GM12878 (cell line): ENCODE measurements around the gene COG4. TPM values are rescaled to one million over a fixed set of nuclear protein-coding genes. Genes with fewer than 3 reads are reported as not detected.
A peak's percentile ranks its signal among the peaks of the same experiment; 100 is the strongest.

Experiments used
- BACH1 ChIP-seq: fragments of 450-650 bp; IDR thresholded peaks from 2 replicates; pipeline ENCODE4 v1.6.1; 2017; ENCODE audit warnings: mild to moderate bottlenecking, borderline replicate concordance
- EGR1 ChIP-seq, 2 experiments: IDR thresholded peaks; 1 replicate in 1 of 2; 2 replicates in 1 of 2; pipeline ENCODE4 v1.6.1; 2011 to 2012; ENCODE audit warnings: low read depth in 2 of 2, low read length in 2 of 2, borderline replicate concordance in 1 of 2, mild to moderate bottlenecking in 1 of 2, moderate library complexity in 1 of 2
- JUNB ChIP-seq: IDR thresholded peaks from 2 replicates; pipeline ENCODE4 v1.6.1; 2016; ENCODE audit warnings: antibody characterized with exemption, mild to moderate bottlenecking
- JUND ChIP-seq: IDR thresholded peaks from 2 replicates; pipeline ENCODE4 v1.6.1; 2012; ENCODE audit warnings: low read depth, mild to moderate bottlenecking, low read length, improper control_type of control experiment, moderate library complexity
- MTA2 ChIP-seq: fragments of 450-650 bp; IDR thresholded peaks from 2 replicates; pipeline ENCODE4 v1.6.1; 2016; ENCODE audit warnings: low read depth, mild to moderate bottlenecking, moderate library complexity
- MXI1 ChIP-seq: fragments of 150-350 bp; IDR thresholded peaks from 2 replicates; pipeline ENCODE4 v1.6.1; 2011; ENCODE audit warnings: low read depth, mild to moderate bottlenecking, inconsistent platforms, low read length, improper control_type of control experiment
- PKNOX1 ChIP-seq: fragments of 450-650 bp; IDR thresholded peaks from 2 replicates; pipeline ENCODE4 v1.6.1; 2016; ENCODE audit warnings: mild to moderate bottlenecking
- SIN3A ChIP-seq: IDR thresholded peaks from 2 replicates; pipeline ENCODE4 v1.6.1; 2012; ENCODE audit warnings: low read depth, low read length, improper control_type of control experiment
- TCF12 ChIP-seq: IDR thresholded peaks from 2 replicates; pipeline ENCODE4 v1.6.1; 2011; ENCODE audit warnings: low read depth, mild to moderate bottlenecking, low read length
- TCF7 ChIP-seq: IDR thresholded peaks from 2 replicates; pipeline ENCODE4 v1.6.1; 2014; ENCODE audit warnings: antibody characterized with exemption, borderline replicate concordance
- WRNIP1 ChIP-seq: IDR thresholded peaks from 2 replicates; pipeline ENCODE4 v1.6.1; 2011; ENCODE audit warnings: low read depth, low read length, improper control_type of control experiment, borderline replicate concordance
- ZNF274 ChIP-seq: IDR thresholded peaks from one replicate; pipeline ENCODE4 v1.8.0; 2011; ENCODE audit not compliant: insufficient read length, insufficient read depth
- polyA plus RNA-seq, 11 experiments: library from polyadenylated mRNA; depleted of rRNA in 4 of 11; unstranded in 6 of 11; stranded (reverse) in 5 of 11; fragments of >200 nt; fragmentation: Nextera tagmentation in 4 of 11; fragmentation: Illumina TruSeq in 1 of 11; extraction: Ambion mirVana in 4 of 11; extraction: Trizol in 1 of 11; gene quantifications; 1 replicate in 1 of 11; 2 replicates in 10 of 11; pipeline versions ENCODE4 v1.2.1 to v1.2.3, GENCODE V29; 2011 to 2016; ENCODE audit warnings: inconsistent platforms in 2 of 11, missing spikeins in 2 of 11, low read depth in 1 of 11
- total RNA-seq, 4 experiments: library from RNA; depleted of rRNA in 3 of 4; stranded (reverse); fragments of >200 nt in 3 of 4; fragmentation: Illumina TruSeq in 1 of 4; extraction: Trizol in 1 of 4; gene quantifications; 2 replicates each; pipeline versions ENCODE4 v1.2.1 to v1.2.3, GENCODE V29; 2013 to 2021
- TF ChIP-seq, protein P1 (sequence below): fragments of 450-650 bp; IDR thresholded peaks from 2 replicates; pipeline ENCODE4 v1.6.1; 2014; ENCODE audit warnings: mild to moderate bottlenecking
- TF ChIP-seq, protein P2 (sequence below): fragments of 450-650 bp; IDR thresholded peaks from 2 replicates; pipeline ENCODE4 v1.6.1; 2018; ENCODE audit warnings: mild to moderate bottlenecking, low read depth, moderate library complexity; ENCODE audit not compliant: partially characterized antibody
- TF ChIP-seq, protein P3 (sequence below): IDR thresholded peaks from 2 replicates; pipeline ENCODE4 v1.6.1; 2012; ENCODE audit warnings: mild to moderate bottlenecking, low read depth, low read length
- TF ChIP-seq, protein P4 (sequence below): fragments of 450-650 bp; IDR thresholded peaks from 2 replicates; pipeline ENCODE4 v1.6.1; 2017; ENCODE audit warnings: mild to moderate bottlenecking, low read depth, inconsistent platforms; ENCODE audit not compliant: poor library complexity, severe bottlenecking

COG4 gene
- total and polyA plus RNA-seq, 10 of the 15 experiments (the other 5 are each of a cell fraction or from before 2014, with no cell fraction given): 7.0 to 57.7 (median 33.0) TPM

GRCh38 chr16:70438969-70439862, 84.1 kb downstream of the COG4 start, which contains the start of gene ST3GAL2 (continued):
- TF ChIP-seq JUND (no peak), MXI1 (0 out of 2 replicates have a peak, but pooled peaks have one; percentile 36), TCF7 (no peak), SIN3A (no peak; the same call in 1 of the 2 replicates), EGR1 (IDR thresholded peaks at IDR 0.05; ENCODE audit: borderline replicate concordance in 1 of 2, low read depth in 2 of 2, low read length in 2 of 2) (peak in 1 of 2 experiments; percentile 53; a peak in 1 of 3 replicates), PKNOX1 (no peak), ZNF274 (no peak), JUNB (no peak), BACH1 (peak; percentile 21; the same call in 1 of the 2 replicates), MTA2 (0 out of 2 replicates have a peak, but pooled peaks have one; percentile 16), WRNIP1 (no peak), TCF12 (0 out of 2 replicates have a peak, but pooled peaks have one; percentile 9)
- TF ChIP-seq, protein P1, sequence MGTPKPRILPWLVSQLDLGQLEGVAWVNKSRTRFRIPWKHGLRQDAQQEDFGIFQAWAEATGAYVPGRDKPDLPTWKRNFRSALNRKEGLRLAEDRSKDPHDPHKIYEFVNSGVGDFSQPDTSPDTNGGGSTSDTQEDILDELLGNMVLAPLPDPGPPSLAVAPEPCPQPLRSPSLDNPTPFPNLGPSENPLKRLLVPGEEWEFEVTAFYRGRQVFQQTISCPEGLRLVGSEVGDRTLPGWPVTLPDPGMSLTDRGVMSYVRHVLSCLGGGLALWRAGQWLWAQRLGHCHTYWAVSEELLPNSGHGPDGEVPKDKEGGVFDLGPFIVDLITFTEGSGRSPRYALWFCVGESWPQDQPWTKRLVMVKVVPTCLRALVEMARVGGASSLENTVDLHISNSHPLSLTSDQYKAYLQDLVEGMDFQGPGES: 0 out of 2 replicates have a peak, but pooled peaks have one; percentile 30
- TF ChIP-seq, protein P2, sequence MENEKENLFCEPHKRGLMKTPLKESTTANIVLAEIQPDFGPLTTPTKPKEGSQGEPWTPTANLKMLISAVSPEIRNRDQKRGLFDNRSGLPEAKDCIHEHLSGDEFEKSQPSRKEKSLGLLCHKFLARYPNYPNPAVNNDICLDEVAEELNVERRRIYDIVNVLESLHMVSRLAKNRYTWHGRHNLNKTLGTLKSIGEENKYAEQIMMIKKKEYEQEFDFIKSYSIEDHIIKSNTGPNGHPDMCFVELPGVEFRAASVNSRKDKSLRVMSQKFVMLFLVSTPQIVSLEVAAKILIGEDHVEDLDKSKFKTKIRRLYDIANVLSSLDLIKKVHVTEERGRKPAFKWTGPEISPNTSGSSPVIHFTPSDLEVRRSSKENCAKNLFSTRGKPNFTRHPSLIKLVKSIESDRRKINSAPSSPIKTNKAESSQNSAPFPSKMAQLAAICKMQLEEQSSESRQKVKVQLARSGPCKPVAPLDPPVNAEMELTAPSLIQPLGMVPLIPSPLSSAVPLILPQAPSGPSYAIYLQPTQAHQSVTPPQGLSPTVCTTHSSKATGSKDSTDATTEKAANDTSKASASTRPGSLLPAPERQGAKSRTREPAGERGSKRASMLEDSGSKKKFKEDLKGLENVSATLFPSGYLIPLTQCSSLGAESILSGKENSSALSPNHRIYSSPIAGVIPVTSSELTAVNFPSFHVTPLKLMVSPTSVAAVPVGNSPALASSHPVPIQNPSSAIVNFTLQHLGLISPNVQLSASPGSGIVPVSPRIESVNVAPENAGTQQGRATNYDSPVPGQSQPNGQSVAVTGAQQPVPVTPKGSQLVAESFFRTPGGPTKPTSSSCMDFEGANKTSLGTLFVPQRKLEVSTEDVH: no peak
- TF ChIP-seq, protein P3, sequence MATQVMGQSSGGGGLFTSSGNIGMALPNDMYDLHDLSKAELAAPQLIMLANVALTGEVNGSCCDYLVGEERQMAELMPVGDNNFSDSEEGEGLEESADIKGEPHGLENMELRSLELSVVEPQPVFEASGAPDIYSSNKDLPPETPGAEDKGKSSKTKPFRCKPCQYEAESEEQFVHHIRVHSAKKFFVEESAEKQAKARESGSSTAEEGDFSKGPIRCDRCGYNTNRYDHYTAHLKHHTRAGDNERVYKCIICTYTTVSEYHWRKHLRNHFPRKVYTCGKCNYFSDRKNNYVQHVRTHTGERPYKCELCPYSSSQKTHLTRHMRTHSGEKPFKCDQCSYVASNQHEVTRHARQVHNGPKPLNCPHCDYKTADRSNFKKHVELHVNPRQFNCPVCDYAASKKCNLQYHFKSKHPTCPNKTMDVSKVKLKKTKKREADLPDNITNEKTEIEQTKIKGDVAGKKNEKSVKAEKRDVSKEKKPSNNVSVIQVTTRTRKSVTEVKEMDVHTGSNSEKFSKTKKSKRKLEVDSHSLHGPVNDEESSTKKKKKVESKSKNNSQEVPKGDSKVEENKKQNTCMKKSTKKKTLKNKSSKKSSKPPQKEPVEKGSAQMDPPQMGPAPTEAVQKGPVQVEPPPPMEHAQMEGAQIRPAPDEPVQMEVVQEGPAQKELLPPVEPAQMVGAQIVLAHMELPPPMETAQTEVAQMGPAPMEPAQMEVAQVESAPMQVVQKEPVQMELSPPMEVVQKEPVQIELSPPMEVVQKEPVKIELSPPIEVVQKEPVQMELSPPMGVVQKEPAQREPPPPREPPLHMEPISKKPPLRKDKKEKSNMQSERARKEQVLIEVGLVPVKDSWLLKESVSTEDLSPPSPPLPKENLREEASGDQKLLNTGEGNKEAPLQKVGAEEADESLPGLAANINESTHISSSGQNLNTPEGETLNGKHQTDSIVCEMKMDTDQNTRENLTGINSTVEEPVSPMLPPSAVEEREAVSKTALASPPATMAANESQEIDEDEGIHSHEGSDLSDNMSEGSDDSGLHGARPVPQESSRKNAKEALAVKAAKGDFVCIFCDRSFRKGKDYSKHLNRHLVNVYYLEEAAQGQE: no peak
- TF ChIP-seq, protein P4, sequence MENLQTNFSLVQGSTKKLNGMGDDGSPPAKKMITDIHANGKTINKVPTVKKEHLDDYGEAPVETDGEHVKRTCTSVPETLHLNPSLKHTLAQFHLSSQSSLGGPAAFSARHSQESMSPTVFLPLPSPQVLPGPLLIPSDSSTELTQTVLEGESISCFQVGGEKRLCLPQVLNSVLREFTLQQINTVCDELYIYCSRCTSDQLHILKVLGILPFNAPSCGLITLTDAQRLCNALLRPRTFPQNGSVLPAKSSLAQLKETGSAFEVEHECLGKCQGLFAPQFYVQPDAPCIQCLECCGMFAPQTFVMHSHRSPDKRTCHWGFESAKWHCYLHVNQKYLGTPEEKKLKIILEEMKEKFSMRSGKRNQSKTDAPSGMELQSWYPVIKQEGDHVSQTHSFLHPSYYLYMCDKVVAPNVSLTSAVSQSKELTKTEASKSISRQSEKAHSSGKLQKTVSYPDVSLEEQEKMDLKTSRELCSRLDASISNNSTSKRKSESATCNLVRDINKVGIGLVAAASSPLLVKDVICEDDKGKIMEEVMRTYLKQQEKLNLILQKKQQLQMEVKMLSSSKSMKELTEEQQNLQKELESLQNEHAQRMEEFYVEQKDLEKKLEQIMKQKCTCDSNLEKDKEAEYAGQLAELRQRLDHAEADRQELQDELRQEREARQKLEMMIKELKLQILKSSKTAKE: no peak
